Stimulated activated CD4-positive, alpha-beta T cell treated with anti-CD3 and anti-CD28 coated beads, Interleukin-1b, Interleukin-23, amount 100 ng/mL, for 1 hour (primary cell): ENCODE data around the gene RFPL3.
"Not testable (repeated sequence)": the region's sequence is repeated elsewhere in the genome, so short reads cannot be mapped to it uniquely, and the experiment has no call there.

Experiments
- DNase-seq, 2 donors: peaks; one replicate each; pipeline ENCODE4 v3.0.0-alpha.2; 2020; ENCODE audit warnings: low read depth in 2 of 2

Gene RFPL3

GRCh38 chr22:32353840-32354239 is 3.8 kb upstream of the RFPL3 start:
- DNase-seq = no peak

GRCh38 chr22:32354360-32355351 is 3.0 kb upstream of the RFPL3 start:
- DNase-seq = no peak

- DNase-seq = no peak
Measured at GRCh38 chr22:32355760-32356159, 1.9 kb upstream of the RFPL3 start.

GRCh38 chr22:32360096-32360495 is 2.4 kb downstream of the RFPL3 start:
- DNase-seq = not testable (repeated sequence)

- no peak for DNase-seq
Measured at GRCh38 chr22:32361257-32361656, 3.6 kb downstream of the RFPL3 start.

GRCh38 chr22:32364210-32364609 is 6.5 kb downstream of the RFPL3 start:
- no peak for DNase-seq

- no peak for DNase-seq
Measured at GRCh38 chr22:32375678-32376450, 18.2 kb downstream of the RFPL3 start.

- DNase-seq = no peak
Measured at GRCh38 chr22:32376681-32377080, 19.0 kb downstream of the RFPL3 start.

- DNase-seq = no peak
Measured at GRCh38 chr22:32378707-32379272, 21.1 kb downstream of the RFPL3 start.

- no peak for DNase-seq
Measured at GRCh38 chr22:32380991-32381390, 23.3 kb downstream of the RFPL3 start.

- DNase-seq = no peak
Measured at GRCh38 chr22:32385681-32386080, 28.0 kb downstream of the RFPL3 start.

GRCh38 chr22:32389685-32390084 is 32.0 kb downstream of the RFPL3 start:
- DNase-seq = no peak

- no peak for DNase-seq
Measured at GRCh38 chr22:32395107-32395506, 37.4 kb downstream of the RFPL3 start.

GRCh38 chr22:32396255-32396654 is 38.6 kb downstream of the RFPL3 start:
- DNase-seq = no peak

GRCh38 chr22:32396746-32397145 is 39.1 kb downstream of the RFPL3 start:
- no peak for DNase-seq

- no peak for DNase-seq
Measured at GRCh38 chr22:32401486-32401885, 43.8 kb downstream of the RFPL3 start.

GRCh38 chr22:32404021-32404420 is 46.4 kb downstream of the RFPL3 start:
- no peak for DNase-seq

- DNase-seq = no peak
Measured at GRCh38 chr22:32407312-32407711, 49.6 kb downstream of the RFPL3 start.

- DNase-seq = no peak
Measured at GRCh38 chr22:32407936-32408335, 50.3 kb downstream of the RFPL3 start.

- DNase-seq = no peak
Measured at GRCh38 chr22:32409977-32410376, 52.3 kb downstream of the RFPL3 start.

- no peak for DNase-seq
Measured at GRCh38 chr22:32410459-32410858, 52.8 kb downstream of the RFPL3 start.
